Adrenal gland (tissue), 12 donors: ENCODE results near the gene AARSD1. TPM values are rescaled to one million over a fixed set of nuclear protein-coding genes. Genes with fewer than 3 reads are reported as not detected.

ENCODE experiments used
- DNase-seq, 7 donors: peaks; one replicate each; pipeline ENCODE4 v3.0.0-alpha.2; 2019 to 2020
- H3K27ac ChIP-seq, 5 donors: fragments of 200-600 bp; sonication (generic) in 4 of 5; 1 replicate in 3 of 5; 2 replicates in 2 of 5; pipeline versions ENCODE4 v1.5.1 to v1.8.0; 2016 to 2020; ENCODE audit warnings: mild to moderate bottlenecking in 1 of 5
- H3K27me3 ChIP-seq: fragments of 200-600 bp; 2 replicates; pipeline ENCODE4 v1.8.0; 2021
- H3K36me3 ChIP-seq, 2 donors: fragments of 200-600 bp; replicated peaks in 1 of 2; 1 replicate in 1 of 2; 2 replicates in 1 of 2; pipeline versions ENCODE4 v1.5.1 to v1.8.0; 2018 to 2022
- H3K4me1 ChIP-seq, 2 donors: fragments of 200-600 bp; replicated peaks in 1 of 2; 1 replicate in 1 of 2; 2 replicates in 1 of 2; pipeline versions ENCODE4 v1.5.1 to v1.8.0; 2018 to 2021
- H3K4me3 ChIP-seq, 4 donors: fragments of 200-600 bp; sonication (generic) in 3 of 4; one replicate each; pipeline ENCODE4 v1.5.1; 2016 to 2018
- H3K9me3 ChIP-seq, 3 donors: fragments of 200-600 bp; sonication (generic) in 1 of 3; replicated peaks in 1 of 3; 1 replicate in 2 of 3; 2 replicates in 1 of 3; pipeline versions ENCODE4 v1.5.1 to v1.8.0; 2016 to 2021
- POLR2A ChIP-seq, 2 donors: fragments of 450-650 bp; IDR thresholded peaks; one replicate each; pipeline ENCODE4 v1.6.1; 2017; ENCODE audit warnings: antibody characterized with exemption in 2 of 2, mild to moderate bottlenecking in 2 of 2, moderate library complexity in 1 of 2
- WGBS, 4 donors: extraction: QIAGEN DNeasy Blood & Tissue Kit in 2 of 4; methylation state at CpG; one replicate each; pipeline versions ENCODE4 v1.1.5 to v1.1.7; 2013 to 2017; 5-methylcytosine and 5-hydroxymethylcytosine counted together
- intact Hi-C, 2 donors: fragments of 100-400 bp; cut with DNase I; formaldehyde crosslinking; loops; one replicate each; pipeline versions ENCODE4 v1.14.1 to v1.15.0; 2022 to 2023
- polyA plus RNA-seq, 3 donors: library from polyadenylated mRNA; stranded (reverse); fragments of 200-250 nt in 2 of 3; fragments of 350-450 nt in 1 of 3; fragmentation: Illumina TruSeq in 1 of 3; extraction: RNeasy Lipid Tissue Mini Kit (QIAGEN cat#74804) in 1 of 3; gene quantifications; one replicate each; pipeline ENCODE4 v1.2.3, GENCODE V29; 2013 to 2014
- total RNA-seq, 9 donors: library from RNA; depleted of rRNA in 4 of 9; stranded (reverse); fragments of >200 nt in 4 of 9; fragments of 120-200 nt in 1 of 9; fragmentation: NEBNext Ultra II Directional in 1 of 9; extraction: Animal tissue kit (Norgen Biotek cat#: 25700) in 1 of 9; gene quantifications; one replicate each; pipeline versions ENCODE4 v1.1.0 to v1.2.4, GENCODE V29; 2013 to 2023
- TF ChIP-seq, protein P1 (sequence below), 6 experiments: fragments of 450-650 bp in 4 of 6; fragments of 200-600 bp in 2 of 6; sonication (generic) in 1 of 6; IDR thresholded peaks; 1 replicate in 5 of 6; 2 replicates in 1 of 6; pipeline versions ENCODE4 v1.5.1 to v1.8.0; 2016 to 2021; ENCODE audit warnings: antibody characterized with exemption in 6 of 6, mild to moderate bottlenecking in 2 of 6, moderate library complexity in 1 of 6
- donor health status: healthy with polysubstance abuse.
- donor health status: Bipolar disorder and iron deficiency.
- donor health status: DM: yes; HTN: yes; CAD: no.
- donor health status: DM: no; HTN: no; CAD: no.
- donor health status: DM: no; HTN: no; CAD: no.
- donor health status: DM: yes; HTN: yes; CAD: no.

AARSD1 gene
- total and polyA plus RNA-seq, 12 donors: 16.4 to 206 (median 35.4) TPM

GRCh38 chr17:42946812-42947211 is 17.4 kb downstream of the AARSD1 start:
- 91 to 95% (median 92%) methylated on average over 1 of the region's 1 CpG for WGBS, 4 donors
- H3K4me3 ChIP-seq: no peak overlapping the region
- intact Hi-C loops: no loop called here

DNA sequence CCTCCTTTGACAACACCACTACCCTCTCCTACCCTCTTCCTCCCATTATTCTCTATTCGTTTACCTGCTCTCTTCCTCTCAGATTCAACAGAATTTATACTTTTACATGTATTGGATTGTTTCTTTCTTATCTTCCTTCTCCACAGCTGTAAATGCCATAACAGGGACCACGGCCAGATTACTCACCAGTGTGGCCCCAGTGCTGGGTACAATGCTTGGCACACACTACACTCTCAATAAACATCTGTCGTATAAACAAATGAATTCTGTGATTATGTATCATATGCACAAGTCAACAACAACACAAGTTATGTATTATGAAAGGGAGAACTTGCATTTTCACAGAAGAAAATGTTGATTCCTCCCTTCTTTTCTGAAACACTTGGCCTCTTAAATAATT is 20.0 kb downstream of the AARSD1 start:
- intact Hi-C loops: no loop called here
- H3K27ac ChIP-seq: no peak overlapping the region

More at GRCh38 chr17:42946812-42947211, 17.4 kb downstream of the AARSD1 start:
- Histone ChIP-seq H3K4me1 (no peaks in the 10 kb centered on the region), H3K36me3 (peaks cover 0 to 17% of the 10 kb centered on the region in 2 donors), H3K27ac (no peak overlapping the region), H3K9me3 (no peaks in the 10 kb centered on the region), H3K27me3 (no peaks in the 10 kb centered on the region)
- TF ChIP-seq, protein P1, sequence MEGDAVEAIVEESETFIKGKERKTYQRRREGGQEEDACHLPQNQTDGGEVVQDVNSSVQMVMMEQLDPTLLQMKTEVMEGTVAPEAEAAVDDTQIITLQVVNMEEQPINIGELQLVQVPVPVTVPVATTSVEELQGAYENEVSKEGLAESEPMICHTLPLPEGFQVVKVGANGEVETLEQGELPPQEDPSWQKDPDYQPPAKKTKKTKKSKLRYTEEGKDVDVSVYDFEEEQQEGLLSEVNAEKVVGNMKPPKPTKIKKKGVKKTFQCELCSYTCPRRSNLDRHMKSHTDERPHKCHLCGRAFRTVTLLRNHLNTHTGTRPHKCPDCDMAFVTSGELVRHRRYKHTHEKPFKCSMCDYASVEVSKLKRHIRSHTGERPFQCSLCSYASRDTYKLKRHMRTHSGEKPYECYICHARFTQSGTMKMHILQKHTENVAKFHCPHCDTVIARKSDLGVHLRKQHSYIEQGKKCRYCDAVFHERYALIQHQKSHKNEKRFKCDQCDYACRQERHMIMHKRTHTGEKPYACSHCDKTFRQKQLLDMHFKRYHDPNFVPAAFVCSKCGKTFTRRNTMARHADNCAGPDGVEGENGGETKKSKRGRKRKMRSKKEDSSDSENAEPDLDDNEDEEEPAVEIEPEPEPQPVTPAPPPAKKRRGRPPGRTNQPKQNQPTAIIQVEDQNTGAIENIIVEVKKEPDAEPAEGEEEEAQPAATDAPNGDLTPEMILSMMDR (IDR thresholded peaks at IDR 0.05): no peak
- TF ChIP-seq POLR2A (IDR thresholded peaks at IDR 0.05): no peak
- DNase-seq: no peak

DNA sequence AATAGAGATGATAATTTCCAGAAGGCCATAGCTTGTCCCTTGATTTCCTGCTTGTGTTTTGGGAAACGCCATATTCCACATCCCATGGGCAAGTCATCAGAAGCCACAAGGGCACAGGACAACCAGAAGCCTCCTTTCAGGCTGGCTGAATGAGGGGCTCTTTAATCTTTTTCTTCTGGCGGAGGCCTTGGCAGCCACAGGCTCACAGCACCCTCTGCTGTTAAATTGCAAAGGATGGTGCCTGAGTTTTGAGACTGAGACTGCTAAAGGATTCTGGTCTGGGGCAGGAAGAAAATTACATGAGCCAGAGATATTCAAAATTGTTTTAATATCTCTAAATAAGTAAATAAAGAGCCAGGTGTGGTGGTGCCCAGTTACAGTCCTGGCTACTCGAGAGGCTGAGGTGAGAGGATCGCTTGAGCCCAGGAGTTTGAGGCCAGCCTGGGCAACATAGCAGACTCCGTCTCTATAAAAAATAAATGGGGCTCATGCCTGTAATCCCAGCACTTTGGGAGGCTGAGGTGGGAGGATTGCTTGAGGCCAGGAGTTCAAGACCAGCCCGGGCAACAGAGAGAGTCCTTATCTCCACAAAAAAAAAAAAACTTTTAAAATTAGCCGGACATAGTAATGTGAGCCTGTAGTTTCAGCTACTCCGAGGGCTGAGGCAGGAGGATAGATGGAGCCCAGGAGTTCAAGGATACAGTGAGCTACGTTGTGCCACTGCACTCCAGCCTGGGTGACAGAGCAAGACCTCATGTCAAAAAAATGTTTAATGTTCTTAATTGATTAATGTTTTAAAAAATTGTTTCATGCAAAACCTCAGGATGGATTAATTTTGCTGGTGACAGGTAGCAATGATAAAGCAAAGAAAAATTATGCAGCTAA is 26.3 kb downstream of the AARSD1 start:
- Histone ChIP-seq H3K4me1 (no peaks in the 10 kb centered on the region), H3K9me3 (no peaks in the 10 kb centered on the region), H3K4me3 (no peak overlapping the region), H3K36me3 (no peaks in the 10 kb centered on the region), H3K27me3 (no peaks in the 10 kb centered on the region), H3K27ac (no peak overlapping the region)
- 27 to 32% (median 28%) methylated on average over 9 of the region's 9 CpGs for WGBS, 4 donors
- DNase-seq: peak; percentile 32 to 64 (median 52)
- TF ChIP-seq, protein P1 (IDR thresholded peaks at IDR 0.05): peak; percentile 43 to 68 (median 64)
- TF ChIP-seq POLR2A (IDR thresholded peaks at IDR 0.05): no peak
- intact Hi-C loops: loop anchor here (5.0 kb wide), 2 partner anchors 91 to 96 kb away; partner anchors contain the start of gene AOC2 (in 1 of the 2)

More for the DNA sequence above, 20.0 kb downstream of the AARSD1 start:
- Histone ChIP-seq H3K9me3 (no peaks in the 10 kb centered on the region), H3K4me1 (no peaks in the 10 kb centered on the region), H3K27me3 (no peaks in the 10 kb centered on the region), H3K4me3 (no peak overlapping the region), H3K36me3 (no peaks in the 10 kb centered on the region)
- DNase-seq: peak in 2 of 7 donors; percentile 13 to 28
- 34 to 40% (median 36%) methylated on average over 3 of the region's 3 CpGs for WGBS, 4 donors
- TF ChIP-seq POLR2A (IDR thresholded peaks at IDR 0.05): no peak
- TF ChIP-seq, protein P1 (IDR thresholded peaks at IDR 0.05): no peak

DNA sequence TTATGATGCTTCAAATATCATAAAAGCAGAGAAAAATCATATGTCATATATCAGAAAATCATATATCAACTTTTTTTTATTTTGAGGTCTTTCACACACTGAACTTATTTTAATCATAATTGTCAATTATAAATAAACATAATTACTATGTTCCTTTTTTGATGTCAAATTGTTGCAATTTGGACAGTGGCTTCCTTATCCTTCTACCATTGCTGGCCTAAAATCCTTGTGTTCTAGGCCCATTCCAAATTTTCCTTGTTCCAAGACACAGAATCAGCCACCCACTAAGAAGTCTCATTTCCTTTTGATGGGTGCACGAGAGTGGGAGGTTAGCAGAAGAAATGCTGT is 34.8 kb downstream of the AARSD1 start:
- Histone ChIP-seq H3K27me3 (no peaks in the 10 kb centered on the region), H3K9me3 (no peaks in the 10 kb centered on the region), H3K27ac (no peak overlapping the region), H3K4me1 (peaks cover 0 to 6% of the 10 kb centered on the region in 2 donors), H3K4me3 (no peak overlapping the region), H3K36me3 (no peaks in the 10 kb centered on the region)
- DNase-seq: no peak
- intact Hi-C loops: no loop called here
- 84 to 100% (median 89%) methylated on average over 1 of the region's 1 CpG for WGBS, 4 donors
- no peak for TF ChIP-seq POLR2A (IDR thresholded peaks at IDR 0.05)
- TF ChIP-seq, protein P1 (IDR thresholded peaks at IDR 0.05): no peak
